ENCODE measurements around the gene GPR17. TPM values are rescaled to one million over a fixed set of nuclear protein-coding genes. Genes with fewer than 3 reads are reported as not detected.

Gene GPR17
- total and polyA plus RNA-seq, 2 experiments from 2014 or later: 0.09 TPM; not detected in 1

DNA sequence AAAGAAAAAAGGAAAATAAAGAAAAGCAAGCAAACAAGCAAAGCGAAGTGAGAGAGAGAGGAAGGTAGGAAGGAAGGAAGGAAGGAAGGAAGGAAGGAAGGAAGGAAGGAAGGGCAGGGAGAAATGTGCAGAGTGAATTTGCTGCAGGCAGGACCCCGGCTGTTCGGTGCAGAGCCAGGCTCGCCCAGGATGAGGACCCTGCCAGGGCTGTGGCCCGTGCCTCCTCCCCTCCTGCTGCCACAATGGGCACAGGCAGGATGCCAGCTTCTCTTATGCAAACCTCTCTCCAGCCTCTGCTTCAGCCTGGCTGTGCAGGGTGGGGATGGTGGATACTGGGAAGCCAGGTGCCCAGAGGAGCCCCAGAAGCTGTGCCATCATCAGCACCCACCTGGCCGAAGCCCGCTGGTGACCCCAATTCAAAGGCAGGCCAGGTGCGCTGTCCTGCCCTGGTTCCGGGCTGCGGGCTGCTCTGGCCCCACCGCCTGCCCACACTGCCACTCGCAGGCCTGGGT lies 3.2 kb downstream of the GPR17 start:
- Histone ChIP-seq H3K36me3 (no peaks in the 10 kb centered on the region), H3K9me3 (ENCODE audit: low read depth) (no peaks in the 10 kb centered on the region), H3K27ac (no peak overlapping the region), H3K4me1 (ENCODE audit: low read depth) (peaks cover 17% of the 10 kb centered on the region), H3K27me3 (no peaks in the 10 kb centered on the region), H3K4me3 (no peak overlapping the region)
- DNase-seq (ENCODE audit: low read depth in 1 of 2, low spot score in 1 of 2): no peak
- TF ChIP-seq, protein P1, sequence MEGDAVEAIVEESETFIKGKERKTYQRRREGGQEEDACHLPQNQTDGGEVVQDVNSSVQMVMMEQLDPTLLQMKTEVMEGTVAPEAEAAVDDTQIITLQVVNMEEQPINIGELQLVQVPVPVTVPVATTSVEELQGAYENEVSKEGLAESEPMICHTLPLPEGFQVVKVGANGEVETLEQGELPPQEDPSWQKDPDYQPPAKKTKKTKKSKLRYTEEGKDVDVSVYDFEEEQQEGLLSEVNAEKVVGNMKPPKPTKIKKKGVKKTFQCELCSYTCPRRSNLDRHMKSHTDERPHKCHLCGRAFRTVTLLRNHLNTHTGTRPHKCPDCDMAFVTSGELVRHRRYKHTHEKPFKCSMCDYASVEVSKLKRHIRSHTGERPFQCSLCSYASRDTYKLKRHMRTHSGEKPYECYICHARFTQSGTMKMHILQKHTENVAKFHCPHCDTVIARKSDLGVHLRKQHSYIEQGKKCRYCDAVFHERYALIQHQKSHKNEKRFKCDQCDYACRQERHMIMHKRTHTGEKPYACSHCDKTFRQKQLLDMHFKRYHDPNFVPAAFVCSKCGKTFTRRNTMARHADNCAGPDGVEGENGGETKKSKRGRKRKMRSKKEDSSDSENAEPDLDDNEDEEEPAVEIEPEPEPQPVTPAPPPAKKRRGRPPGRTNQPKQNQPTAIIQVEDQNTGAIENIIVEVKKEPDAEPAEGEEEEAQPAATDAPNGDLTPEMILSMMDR (IDR thresholded peaks at IDR 0.05; ENCODE audit: low read depth, low read length): no peak

DNA sequence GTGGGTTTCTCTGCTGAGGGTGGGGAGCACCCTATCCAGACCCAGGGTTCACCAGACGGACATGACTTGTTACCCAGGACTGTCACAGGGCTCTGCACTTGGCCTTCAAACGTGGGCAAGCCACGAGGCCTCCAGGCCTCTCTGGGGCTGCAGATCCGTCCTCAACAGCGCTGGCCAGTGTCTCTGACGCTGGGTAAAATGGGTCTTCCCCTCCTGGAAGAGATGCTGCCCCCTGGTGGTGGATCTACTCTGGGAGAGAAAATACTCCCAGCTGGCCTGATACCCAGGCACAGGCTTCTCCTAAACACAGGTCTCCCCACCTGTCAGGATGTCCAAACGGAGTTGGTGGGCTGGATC lies 3.7 kb downstream of the GPR17 start:
- no peak overlapping the region for H3K27ac ChIP-seq
- TF ChIP-seq, protein P1 (IDR thresholded peaks at IDR 0.05; ENCODE audit: low read depth, low read length): peak; percentile 93
- no peak overlapping the region for H3K4me3 ChIP-seq
- DNase-seq (ENCODE audit: low read depth in 1 of 2, low spot score in 1 of 2): peak; percentile 89
- peaks cover 17% of the 10 kb centered on the region for H3K4me1 ChIP-seq (ENCODE audit: low read depth)
- H3K36me3 ChIP-seq: no peaks in the 10 kb centered on the region
- H3K27me3 ChIP-seq: no peaks in the 10 kb centered on the region
- no peaks in the 10 kb centered on the region for H3K9me3 ChIP-seq (ENCODE audit: low read depth)

DNA sequence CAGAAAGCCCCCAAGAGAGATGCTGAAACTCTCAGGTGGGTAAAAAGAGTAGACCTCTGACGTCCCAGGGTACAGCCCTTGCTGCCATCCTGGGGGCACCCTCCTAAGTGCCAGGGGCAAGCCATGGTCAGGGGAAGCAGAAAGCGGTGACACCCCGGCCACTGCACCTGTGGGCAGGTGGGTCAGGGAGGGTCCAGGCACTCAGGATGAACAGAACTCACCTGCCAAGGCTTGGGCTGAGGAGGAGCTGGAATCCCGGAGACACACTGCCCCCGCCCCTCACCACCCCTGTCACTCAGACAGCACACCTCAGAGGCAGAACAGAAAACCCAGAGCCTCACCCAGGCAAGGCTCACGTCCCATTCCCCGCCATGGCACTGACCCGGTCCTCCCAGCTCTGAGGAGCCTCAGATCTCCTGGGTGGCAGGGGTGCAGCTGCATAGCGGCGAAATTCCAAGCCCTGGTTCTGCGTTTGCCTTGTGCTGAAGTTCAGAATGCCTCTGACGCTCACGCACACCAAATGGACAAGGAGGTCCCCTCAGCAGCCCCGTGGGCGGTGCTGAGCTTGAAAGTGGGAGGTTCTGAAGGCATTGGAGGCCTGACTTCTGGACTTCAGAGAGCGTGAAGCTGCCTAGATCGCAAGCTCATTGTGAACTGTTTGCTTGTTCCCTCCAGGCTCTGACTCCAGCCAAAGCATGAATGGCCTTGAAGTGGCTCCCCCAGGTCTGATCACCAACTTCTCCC lies 4.3 kb downstream of the GPR17 start:
- no peak overlapping the region for H3K27ac ChIP-seq
- H3K4me1 ChIP-seq (ENCODE audit: low read depth): peaks cover 17% of the 10 kb centered on the region
- no peak for DNase-seq (ENCODE audit: low read depth in 1 of 2, low spot score in 1 of 2)
- H3K36me3 ChIP-seq: no peaks in the 10 kb centered on the region
- H3K4me3 ChIP-seq: no peak overlapping the region
- TF ChIP-seq, protein P1 (IDR thresholded peaks at IDR 0.05; ENCODE audit: low read depth, low read length): no peak
- no peaks in the 10 kb centered on the region for H3K27me3 ChIP-seq
- H3K9me3 ChIP-seq (ENCODE audit: low read depth): no peaks in the 10 kb centered on the region

DNA sequence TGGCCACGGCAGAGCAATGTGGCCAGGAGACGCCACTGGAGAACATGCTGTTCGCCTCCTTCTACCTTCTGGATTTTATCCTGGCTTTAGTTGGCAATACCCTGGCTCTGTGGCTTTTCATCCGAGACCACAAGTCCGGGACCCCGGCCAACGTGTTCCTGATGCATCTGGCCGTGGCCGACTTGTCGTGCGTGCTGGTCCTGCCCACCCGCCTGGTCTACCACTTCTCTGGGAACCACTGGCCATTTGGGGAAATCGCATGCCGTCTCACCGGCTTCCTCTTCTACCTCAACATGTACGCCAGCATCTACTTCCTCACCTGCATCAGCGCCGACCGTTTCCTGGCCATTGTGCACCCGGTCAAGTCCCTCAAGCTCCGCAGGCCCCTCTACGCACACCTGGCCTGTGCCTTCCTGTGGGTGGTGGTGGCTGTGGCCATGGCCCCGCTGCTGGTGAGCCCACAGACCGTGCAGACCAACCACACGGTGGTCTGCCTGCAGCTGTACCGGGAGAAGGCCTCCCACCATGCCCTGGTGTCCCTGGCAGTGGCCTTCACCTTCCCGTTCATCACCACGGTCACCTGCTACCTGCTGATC lies 4.9 kb downstream of the GPR17 start:
- Histone ChIP-seq H3K36me3 (no peaks in the 10 kb centered on the region), H3K4me1 (ENCODE audit: low read depth) (peaks cover 17% of the 10 kb centered on the region), H3K27ac (peak overlapping the region; percentile 56), H3K9me3 (ENCODE audit: low read depth) (no peaks in the 10 kb centered on the region), H3K4me3 (no peak overlapping the region), H3K27me3 (no peaks in the 10 kb centered on the region)
- TF ChIP-seq, protein P1 (IDR thresholded peaks at IDR 0.05; ENCODE audit: low read depth, low read length): no peak
- DNase-seq (ENCODE audit: low read depth in 1 of 2, low spot score in 1 of 2): peak in 1 of 2 donors; percentile 24

DNA sequence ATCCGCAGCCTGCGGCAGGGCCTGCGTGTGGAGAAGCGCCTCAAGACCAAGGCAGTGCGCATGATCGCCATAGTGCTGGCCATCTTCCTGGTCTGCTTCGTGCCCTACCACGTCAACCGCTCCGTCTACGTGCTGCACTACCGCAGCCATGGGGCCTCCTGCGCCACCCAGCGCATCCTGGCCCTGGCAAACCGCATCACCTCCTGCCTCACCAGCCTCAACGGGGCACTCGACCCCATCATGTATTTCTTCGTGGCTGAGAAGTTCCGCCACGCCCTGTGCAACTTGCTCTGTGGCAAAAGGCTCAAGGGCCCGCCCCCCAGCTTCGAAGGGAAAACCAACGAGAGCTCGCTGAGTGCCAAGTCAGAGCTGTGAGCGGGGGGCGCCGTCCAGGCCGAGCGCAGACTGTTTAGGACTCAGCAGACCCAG lies 5.4 kb downstream of the GPR17 start:
- Histone ChIP-seq H3K9me3 (ENCODE audit: low read depth) (no peaks in the 10 kb centered on the region), H3K4me1 (ENCODE audit: low read depth) (peaks cover 17% of the 10 kb centered on the region), H3K4me3 (no peak overlapping the region), H3K36me3 (no peaks in the 10 kb centered on the region), H3K27me3 (no peaks in the 10 kb centered on the region), H3K27ac (peak overlapping the region; percentile 56)
- TF ChIP-seq, protein P1 (IDR thresholded peaks at IDR 0.05; ENCODE audit: low read depth, low read length): no peak
- DNase-seq (ENCODE audit: low read depth in 1 of 2, low spot score in 1 of 2): no peak

Measured in cardiac muscle cell (in vitro differentiated cells and primary cell).